ENCODE results near the gene CHCHD3. TPM values are rescaled to one million over a fixed set of nuclear protein-coding genes. Genes with fewer than 3 reads are reported as not detected.
"Not testable (repeated sequence)": the region's sequence is repeated elsewhere in the genome, so short reads cannot be mapped to it uniquely, and the experiment has no call there.

The CHCHD3 gene
- polyA plus RNA-seq, 3 donors, result 69.8 to 84.0 (median 76.4) TPM

DNA sequence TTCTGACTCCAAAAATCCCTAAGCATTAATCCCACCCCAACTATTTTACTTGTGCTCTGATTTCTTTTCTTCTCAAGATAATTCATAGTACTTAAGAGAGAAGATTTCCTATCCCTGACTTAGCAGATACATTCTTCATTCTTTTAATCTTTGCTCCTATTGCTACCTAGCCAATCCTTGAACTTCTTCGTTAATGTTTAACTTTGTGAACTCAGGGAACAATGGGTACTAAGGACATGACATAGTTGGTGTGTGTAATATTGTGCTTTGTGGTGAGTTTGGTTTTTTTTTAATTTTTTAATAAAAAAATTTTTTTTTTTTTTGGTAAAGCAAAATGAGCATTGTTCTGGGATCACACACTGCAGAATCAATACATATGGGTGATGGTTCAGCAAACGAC lies 166.2 kb downstream of the CHCHD3 start:
- DNase-seq, result no peak

DNA sequence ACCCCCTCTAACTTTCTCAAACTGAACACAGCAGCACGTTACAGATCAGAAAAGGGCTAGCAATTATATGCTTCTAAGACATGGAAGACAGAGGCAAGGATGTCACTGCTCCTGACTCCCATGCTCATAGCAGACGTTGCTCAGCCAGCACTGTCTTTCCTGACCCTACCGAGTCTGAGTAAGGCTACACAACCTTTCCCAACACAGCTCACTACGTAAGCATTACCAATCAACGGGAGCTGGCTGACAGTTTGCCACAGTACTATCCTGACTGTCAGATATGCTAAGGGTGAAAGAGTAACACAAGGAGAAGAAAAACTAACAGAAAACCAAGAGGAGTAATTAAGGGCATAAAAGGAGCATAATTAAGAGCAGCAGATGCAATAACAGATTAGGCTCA lies 171.2 kb downstream of the CHCHD3 start:
- no peak for DNase-seq

DNA sequence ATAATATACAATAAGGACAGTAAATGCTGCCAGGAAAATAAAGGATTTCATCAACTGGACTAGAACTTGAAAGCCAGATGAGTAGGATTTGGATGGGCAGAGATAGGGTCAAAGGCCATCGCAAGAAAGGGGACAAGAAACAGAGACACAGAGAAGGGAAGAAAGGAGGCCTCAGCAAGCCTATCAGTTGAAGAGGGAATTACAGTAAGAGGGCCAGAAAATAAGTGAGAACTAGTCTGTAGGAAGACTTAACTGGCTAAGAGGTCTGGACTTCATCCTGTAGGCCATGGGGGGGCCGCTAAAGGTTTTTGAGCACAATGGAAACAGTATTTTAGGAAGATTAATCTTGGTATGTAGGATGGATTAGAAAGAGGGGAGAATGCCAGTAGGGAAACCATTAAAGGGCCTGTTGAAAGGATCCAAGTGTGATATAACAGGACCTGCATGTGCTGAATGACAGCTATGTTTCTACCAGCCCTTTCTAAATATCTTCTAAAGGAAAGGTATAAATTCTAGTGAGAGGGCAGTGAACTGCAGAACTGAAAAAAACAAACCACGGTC lies 174.4 kb downstream of the CHCHD3 start:
- DNase-seq, result no peak

DNA sequence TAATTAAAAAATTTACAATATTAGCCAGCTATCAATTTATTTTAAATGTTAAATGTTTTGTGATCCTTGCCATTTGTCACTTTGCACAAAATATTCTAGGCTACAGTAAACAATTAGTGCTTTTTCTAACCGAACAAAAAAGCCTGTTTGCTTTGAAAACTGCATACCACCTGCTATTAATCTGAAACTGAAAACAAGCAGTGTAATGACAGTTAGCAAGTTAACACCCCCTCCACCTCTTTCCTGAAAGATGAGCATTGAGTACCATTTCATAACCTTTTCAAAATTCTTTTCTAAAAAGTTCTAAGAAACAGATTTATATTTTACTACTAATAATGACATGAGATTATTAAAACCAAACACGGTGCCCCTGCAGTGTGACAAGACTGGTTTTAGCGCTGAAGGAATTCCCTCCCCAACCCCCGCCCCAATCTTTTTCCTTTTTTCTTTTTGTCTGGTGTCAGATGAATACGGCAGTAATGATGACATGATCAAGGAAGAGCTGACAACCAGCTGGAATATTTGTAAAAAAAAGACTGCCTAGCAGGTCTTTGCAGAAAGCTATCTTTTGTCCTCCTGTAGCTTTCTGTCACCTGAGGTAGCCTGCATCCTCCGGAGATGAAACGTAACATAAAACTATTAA lies 175.6 kb downstream of the CHCHD3 start:
- no peak for DNase-seq

DNA sequence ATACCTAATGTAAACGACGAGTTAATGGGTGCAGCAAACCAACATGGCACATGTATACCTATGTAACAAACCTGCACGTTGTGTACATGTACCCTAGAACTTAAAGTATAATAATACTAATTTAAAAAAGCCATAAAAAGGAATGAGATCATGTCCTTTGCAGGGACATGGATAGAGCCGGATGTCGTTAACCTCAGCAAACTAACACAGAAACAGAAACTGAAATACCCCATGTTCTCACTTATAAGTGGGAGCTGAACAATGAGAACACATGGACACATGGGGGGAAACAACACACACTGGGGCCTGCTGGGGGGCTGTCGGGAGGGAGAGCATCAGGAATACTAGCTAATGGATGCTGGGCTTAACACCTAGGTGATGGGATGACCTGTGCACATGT lies 176.8 kb downstream of the CHCHD3 start:
- DNase-seq, result not testable (repeated sequence)

DNA sequence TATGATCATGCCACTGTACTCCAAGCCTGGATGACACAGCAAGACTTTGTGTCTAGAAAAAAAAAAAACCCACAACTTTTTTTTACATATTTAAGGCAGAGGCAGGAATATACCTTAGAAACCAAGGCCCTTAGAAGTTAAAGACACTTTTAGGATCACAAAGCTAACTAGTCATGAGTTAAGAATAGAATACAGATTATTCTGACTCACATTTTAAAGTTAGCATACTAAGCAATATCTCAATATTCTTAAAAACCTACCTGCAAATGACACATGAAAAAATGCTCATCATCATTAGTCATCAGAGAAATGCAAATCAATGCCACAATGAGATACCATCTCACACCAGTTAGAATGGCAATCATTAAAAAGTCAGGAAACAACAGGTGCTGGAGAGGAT lies 177.7 kb downstream of the CHCHD3 start:
- no peak for DNase-seq

DNA sequence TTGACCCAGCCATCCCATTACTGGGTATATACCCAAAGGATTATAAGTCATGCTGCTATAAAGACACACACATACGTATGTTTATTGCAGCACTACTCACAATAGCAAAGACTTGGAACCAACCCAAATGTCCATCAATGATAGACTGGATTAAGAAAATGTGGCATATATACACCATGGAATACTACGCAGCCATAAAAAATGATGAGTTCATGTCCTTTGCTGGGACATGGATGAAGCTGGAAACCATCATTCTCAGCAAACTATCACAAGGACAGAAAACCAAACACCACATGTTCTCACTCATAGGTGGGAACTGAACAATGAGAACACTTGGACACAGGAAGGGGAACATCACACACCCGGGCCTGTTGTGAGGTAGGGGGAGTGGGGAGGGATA lies 179.6 kb downstream of the CHCHD3 start:
- DNase-seq, result not testable (repeated sequence)

DNA sequence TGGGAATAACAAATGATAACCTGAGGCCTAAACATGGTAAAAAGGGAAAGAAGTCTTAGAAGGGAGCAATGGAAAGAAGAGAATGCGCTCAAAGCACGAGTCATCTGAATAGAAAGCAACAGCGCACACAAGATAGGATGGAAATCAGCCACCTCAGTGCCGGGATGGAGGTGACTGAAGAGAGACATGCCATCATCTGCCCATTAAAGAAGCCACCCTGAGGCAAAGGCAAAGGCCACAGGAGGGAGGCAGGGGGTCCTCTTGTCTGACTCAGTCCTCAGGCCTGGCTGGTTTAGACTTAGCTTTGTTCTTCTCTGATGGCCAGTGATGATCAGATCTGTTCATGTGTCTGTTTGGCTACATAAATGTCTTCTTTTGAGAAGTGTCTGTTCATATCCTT lies 180.6 kb downstream of the CHCHD3 start:
- no peak for DNase-seq

DNA sequence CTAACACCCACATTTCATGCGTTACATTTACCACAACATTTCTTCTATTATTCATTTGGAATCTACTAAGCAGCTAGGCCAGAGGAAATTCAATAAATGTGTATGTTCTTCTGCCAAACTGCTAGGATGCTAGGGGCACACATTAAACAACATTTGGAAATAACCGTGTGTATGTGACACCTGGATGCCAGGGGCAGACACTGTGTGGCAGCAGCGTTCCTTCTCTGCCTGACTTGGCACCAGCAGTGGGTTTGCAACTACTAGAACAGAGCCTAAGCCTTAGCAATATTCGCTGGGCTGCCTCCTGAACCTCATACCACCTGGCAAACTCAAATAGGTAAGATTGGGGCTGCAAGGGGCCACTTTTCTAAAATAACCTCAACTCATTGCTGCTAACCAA lies 182.1 kb downstream of the CHCHD3 start:
- no peak for DNase-seq

DNA sequence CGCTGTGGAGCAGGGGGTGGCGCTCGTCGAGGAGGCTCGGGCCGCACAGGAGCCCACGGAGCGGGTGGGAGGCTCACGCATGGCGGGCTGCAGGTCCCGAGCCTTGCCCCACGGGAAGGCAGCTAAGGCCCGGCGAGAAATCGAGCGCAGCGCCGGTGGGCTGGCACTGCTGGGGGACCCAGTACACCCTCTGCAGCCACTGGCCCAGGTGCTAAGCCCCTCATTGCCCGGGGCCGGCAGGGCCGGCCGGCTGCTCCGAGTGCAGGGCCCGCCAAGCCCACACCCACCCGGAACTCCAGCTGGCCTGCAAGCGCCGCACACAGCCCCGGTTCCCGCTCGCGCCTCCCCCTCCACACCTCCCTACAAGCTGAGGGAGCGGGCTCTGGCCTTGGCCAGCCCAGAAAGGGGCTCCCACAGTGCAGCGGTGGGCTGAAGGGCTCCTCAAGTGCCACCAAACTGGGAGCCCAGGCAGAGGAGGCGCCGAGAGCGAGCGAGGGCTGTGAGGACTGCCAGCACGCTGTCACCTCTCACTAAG lies 183.2 kb downstream of the CHCHD3 start:
- not testable (repeated sequence) for DNase-seq

DNA sequence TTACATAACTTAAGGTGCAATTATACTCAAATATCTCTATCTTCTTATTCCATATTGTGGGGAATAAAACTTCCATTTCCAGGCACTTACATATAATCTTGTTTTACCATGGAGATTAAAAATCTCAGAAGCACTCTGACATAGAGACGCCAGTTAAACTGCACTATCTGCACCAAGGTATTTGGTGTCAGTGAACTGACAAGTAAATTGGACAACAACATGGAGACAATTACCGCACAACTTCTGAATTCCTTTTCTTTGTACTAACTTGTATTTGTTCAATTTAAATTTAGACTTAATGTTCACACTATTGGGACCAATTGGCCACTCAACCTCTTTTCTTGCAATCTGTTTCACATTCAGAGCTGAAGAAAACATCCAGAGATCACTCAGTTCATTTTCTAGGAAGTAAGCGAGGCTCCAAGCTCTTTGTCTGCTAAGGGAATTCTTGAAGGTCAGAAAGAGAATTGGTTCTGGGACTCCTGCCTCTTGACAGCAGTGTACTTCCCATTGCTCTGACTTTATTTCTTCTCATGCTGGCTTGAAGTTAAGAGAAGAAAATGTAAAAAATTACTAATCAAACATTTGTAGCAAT lies 184.7 kb downstream of the CHCHD3 start:
- DNase-seq, result no peak

DNA sequence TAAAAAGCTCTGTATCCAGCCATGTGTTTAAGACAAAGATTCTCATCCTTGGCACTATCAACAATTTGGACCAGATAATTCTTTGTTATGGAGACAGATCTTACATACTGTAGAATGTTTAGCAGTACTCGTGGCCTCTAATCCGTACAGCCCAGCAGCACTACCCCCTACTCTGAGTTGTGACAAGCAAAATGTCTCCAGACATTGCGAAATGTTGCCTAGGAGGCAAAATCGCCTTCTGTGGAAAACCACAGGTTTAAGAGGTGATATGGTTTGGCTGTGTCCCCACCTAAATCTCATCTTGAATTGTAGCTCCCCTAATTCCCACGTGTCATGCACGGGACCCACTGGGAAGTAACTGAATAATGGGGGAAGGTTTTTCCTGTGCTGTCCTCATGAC lies 186.7 kb downstream of the CHCHD3 start:
- no peak for DNase-seq

DNA sequence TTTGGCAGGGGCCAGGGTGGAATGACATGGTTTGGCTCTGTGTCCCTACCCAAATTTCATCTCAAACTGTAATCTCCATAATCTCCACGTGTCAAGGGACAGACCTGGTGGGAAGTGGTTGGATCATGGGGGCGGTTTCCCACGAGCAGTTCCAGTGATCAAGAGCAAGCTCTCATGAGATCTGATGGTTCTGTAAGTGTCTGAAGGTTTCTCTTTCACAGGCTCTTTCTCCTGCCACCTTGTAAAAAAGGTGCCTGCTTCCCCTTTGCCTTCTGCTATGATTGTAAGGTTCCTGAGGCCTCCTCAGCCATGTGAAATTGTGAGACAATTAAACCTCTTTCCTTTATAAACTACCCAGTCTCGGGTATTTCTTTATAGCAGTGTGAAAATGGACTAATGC lies 188.3 kb downstream of the CHCHD3 start:
- DNase-seq, result no peak

DNA sequence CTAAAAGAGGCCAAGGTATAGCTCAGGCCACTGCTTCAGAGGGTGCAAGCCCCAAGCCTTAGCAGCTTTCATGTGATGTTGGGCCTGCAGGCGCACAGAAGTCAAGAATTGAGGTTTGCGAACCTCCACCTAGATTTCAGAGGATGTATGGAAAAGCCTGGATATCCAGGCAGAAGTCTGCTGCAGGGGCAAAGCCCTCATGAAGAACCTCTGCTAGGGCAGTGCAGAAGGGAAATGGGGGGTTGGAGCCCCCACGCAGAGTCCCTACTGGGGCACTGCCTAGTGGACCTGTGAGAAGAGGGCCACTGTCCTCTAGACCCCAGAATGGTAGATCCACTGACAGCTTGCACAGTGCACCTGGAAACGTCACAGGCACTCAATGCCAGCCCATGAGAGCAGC lies 189.1 kb downstream of the CHCHD3 start:
- not testable (repeated sequence) for DNase-seq

DNA sequence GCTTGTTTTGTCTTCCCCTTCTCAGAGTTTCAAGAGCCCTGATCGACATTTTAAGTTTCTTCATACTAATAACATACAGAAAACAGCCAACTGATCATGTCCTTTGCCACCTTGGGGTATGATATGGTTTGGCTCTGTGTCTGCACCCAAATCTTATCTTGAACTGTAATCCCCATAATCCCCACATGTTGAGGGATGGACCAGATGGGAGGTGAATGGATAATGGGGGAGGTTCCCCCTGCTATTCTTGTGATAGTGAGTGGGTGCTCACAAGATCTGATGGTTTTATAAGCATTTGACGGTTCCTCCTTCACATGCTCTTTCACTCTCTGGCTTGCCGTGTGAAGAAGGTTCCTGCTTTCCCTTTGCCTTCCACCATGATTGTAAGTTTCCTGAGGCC lies 190.3 kb downstream of the CHCHD3 start:
- DNase-seq, result no peak

DNA sequence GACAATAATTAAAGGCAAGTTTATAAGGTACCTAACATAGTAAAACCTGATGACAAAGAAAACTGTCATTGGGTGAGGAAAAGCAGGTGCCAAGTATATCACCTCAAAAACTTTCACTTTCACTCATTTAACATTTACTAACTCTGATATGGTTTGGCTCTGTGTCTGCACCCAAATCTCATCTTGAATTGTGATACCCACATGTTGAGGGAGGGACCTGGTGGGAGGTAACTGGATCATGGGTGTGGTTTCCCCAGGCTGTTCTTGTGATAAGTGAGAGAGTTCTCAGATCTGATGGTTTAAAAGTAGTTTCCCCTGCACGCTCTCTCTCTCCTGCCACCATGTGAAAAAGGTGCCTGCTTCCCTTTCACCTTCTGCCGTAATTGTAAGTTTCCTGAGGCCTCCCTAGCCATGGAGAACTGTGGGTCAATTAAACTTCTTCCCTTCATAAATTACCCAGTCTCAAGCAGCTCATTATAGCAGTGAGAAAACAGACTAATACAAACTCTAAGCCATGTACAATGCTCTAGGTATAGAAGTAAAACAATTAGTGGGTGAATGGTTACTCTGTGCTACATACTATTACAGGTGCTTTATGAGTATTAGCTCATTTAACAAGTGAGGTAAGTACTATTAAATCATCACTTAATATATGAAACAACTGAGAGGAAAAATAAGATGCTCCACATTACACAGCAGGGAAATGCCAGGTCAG lies 199.0 kb downstream of the CHCHD3 start:
- DNase-seq, result no peak

DNA sequence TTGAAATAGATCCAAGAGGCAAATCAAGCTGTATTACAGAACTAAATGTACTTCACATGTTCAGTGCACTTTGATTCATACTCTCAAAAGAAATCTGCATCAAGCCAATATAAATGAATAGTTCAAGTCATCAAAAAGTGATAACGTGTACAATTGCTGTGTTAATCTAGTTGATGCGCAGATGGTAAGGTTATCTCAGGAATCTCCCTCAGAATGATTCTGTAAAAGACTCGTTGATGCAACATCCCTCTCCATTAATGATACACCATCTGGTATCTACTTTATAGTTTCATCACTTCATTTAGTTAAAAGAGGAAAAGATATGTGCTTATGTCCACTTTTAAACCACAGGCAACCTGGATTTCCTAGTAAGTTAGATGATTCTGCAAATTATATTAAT lies 200.6 kb downstream of the CHCHD3 start:
- no peak for DNase-seq

DNA sequence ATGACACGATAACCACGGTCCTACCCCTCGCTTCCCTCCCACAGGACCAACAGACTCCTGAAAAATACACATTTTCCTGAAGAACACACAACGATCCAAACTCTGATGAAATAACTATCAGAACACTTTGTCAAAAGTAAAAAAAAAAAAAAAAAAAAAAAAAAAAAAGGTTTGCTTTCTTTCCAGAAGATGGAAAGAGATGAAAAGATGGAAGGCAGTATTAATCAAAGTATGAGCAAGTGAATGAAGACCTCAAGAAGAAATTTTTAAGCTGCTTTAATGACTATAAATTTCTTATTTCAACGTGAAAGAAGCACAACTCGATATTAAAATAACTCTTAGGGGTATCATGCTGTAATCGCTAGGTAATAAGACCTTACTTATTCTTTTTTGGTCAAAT lies 202.3 kb downstream of the CHCHD3 start:
- no peak for DNase-seq

DNA sequence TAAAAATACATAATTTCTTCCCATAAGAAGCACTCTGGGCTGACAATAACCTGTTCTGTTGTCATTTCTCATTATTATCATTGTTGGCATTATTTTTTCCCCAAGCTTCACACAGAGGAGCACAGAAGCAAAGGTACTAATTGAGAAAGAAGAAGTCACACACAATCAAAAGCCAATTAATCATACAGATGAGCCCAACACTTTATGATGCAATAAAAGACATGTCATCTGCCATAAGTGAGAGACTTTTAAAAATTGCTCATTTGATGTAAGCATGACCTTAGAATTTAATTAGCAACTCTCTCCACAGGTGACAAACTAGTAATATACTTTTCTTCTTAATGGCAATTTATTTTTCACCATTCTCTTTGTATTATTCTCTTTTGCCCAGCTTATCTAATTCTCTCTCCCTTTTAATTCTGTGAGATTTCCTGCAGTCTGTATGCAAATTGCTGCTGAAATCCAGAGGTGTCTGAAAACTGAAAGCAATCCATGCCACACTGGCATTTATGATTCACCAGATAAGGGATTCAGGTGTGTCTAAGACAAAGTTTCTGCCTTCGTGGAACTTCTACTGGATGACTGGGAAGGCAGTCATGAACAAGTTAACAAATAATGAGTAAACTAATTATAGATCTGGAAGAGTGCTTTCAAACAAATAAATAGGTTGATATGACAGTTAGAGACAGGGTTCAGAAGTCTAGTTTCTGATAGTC lies 203.5 kb downstream of the CHCHD3 start:
- no peak for DNase-seq

DNA sequence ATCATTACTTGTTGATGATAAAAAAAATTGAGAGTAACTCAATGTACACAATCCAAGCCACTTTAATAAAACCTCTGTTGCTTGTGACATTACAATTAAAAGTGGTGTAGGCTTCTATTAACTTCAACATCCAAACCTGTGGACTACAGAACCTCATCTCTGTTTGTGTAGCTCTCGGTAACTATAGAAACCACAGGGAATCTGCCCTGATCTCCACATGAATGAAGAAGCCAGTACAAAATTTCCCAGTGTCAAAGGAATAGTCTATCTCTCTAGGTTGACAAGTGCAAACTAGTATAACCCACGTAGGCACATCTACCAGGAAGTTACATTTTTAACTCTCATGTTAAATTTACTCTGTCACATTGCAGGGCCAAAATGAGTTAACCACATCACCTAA lies 204.3 kb downstream of the CHCHD3 start:
- no peak for DNase-seq

DNA sequence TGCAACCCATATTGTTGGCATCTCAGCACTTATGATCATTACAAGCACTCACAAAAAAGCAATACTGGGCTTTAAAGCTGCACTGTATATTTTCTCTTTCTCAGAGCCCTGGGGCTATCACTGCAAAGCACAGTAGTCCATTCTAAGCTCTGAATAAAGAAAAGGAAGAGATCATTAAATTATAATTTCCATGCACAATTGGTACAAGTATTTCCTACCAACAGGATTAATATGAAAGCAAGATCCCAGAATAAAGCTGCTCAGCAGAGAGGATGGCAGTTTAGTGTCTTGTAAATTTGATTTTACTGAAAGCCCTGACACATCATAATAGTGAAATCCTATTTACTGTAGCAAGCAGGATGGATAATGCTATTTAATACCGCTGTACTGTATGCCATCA lies 205.3 kb downstream of the CHCHD3 start:
- no peak for DNase-seq

DNA sequence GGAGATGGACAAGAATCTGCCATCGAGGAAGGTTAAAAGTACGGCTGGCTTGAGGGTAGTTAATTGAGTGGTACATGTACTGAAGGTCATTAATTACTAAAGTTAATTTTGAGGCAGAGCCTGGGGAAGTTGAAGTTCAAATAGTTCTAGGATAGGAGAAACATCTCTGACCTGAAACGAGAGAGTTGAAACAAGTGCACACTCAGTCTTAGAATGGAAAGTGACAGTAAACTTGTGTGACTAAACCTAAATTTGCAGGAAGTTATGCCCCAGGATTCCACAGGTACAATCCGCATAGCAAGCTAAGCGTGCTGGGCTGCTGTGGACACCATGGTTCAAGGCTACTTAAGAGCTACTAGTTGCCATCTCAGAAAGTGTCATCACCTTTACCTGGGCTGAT lies 209.9 kb downstream of the CHCHD3 start:
- no peak for DNase-seq

Data from renal pelvis (tissue), 4 donors.